ACHN (cell line): ENCODE data around the gene SERTAD2.

Experiments used
- DNase-seq: peaks from one replicate; pipeline ENCODE4 v3.0.0-alpha.2; 2015
- in situ Hi-C: cut with HindIII; loops from 2 replicates; pipeline ENCODE4 v1.10.0; 2017; ENCODE audit warnings: low sequenced_read_pairs, low pct_ligation_motif_present, low pct_unique_long_range_greater_than_20kb

Gene SERTAD2

DNA sequence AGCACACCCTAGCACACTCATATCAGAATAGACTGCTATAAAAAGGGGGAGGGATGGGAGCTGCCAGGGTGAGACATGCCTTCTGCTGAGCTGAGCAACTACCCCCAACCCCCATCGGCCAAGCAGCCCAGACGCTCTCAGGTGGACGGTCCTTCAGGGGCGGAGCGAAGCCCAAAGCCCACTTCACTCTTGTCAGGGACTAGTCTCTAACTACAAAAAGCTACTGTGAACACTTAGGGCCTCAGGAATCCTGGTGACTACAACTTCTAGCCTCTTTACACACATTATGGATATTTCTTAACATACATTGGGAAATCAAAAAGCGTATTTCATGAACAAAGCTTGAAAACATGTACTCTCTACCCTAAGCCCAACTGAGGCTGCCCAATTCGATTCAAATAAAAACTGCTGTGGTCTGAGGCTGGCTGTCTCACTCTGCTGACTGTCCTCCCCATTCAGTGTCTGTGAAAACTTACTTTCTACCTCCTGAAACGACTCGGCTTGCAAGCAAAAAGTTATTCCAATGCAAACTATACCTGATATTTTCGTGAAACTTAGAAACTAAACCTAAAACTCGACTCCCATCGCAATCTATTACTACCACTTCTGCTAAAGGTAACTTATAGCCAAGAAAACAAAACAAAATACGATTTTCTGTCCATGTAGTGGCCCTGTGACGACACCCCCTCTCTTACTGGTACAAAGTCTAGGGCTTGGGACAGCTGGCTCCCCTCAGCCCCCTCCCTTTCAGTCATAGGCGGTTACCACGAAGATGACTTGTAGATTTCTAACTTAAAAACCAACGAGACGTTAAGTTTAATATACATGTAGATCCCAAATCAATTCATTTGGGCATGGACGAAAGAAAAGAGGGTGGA, 1.2 kb downstream of the SERTAD2 start:
- in situ Hi-C loops = no loop called here
- peak; percentile 65 for DNase-seq

GRCh38 chr2:64651590-64651989, 2.1 kb downstream of the SERTAD2 start:
- in situ Hi-C loops = no loop called here
- DNase-seq = no peak

- in situ Hi-C loops = no loop called here
- no peak for DNase-seq
Measured at GRCh38 chr2:64650722-64651338, 2.9 kb downstream of the SERTAD2 start.

DNA sequence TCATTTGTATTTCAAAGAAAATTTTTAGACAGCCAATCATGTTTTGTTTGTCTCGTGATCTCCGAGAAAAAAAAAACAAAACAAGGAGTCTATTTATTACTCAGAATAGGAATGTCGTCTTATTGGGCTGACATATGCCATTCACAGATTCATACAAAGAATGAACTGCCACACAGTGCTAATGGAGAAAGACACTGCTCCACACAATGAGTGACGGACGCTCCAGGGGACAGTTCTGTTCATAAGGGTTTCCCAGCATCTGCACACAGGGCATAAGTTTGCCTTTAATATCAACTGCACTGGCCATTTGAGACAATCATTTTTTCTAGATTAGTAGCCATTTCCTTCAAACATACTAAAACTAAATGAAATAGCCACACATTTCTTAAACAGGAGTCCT, 3.4 kb downstream of the SERTAD2 start:
- DNase-seq = no peak
- in situ Hi-C loops = no loop called here

GRCh38 chr2:64649626-64650025, 4.1 kb downstream of the SERTAD2 start:
- no peak for DNase-seq

GRCh38 chr2:64649013-64649484, 4.7 kb downstream of the SERTAD2 start:
- no peak for DNase-seq
- in situ Hi-C loops = no loop called here

More at GRCh38 chr2:64649626-64650025, 4.1 kb downstream of the SERTAD2 start:
- in situ Hi-C loops = no loop called here

DNA sequence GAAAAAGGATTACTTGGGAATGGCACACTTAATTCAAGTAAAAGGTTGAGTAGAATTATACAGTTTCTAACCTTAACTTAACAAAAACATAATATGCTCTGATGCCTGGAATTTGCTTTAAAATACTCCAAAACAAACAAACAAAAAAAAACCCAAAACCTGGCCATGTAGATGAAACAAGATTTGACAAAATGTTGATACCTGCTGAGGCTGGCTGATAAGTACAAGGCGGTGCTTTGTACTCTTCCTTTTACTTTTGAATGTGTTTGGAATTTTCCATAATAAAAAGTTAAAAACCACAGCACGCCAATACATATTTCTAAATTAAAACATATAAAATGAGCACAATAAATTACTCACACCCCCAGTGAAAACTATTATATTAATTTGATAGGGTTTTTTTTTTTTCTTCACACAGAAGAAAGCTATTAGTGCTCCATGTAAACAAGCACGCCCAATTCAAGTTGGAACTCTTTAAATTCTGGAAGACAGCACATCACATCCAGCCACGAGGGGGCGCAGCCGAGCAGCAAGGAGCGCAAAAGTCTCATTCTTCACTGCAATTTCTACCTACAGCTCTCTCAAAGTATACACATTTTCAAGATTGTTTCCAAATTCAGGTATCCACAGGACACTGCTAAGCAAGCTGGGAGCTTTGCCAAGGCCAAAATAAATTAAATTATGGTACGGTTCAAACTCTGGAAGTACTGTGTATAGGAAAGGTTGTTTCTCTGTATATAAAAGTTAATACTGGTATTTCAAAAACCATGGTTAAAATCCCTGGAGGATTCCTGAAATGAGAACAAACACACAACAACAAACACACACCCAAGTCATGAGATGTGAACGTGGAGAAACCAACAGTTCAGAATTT, 7.5 kb downstream of the SERTAD2 start:
- in situ Hi-C loops = no loop called here
- peak; percentile 82 for DNase-seq

- peak; percentile 81 for DNase-seq
- in situ Hi-C loops = no loop called here
Measured at GRCh38 chr2:64644458-64645382, 9.0 kb downstream of the SERTAD2 start.

DNA sequence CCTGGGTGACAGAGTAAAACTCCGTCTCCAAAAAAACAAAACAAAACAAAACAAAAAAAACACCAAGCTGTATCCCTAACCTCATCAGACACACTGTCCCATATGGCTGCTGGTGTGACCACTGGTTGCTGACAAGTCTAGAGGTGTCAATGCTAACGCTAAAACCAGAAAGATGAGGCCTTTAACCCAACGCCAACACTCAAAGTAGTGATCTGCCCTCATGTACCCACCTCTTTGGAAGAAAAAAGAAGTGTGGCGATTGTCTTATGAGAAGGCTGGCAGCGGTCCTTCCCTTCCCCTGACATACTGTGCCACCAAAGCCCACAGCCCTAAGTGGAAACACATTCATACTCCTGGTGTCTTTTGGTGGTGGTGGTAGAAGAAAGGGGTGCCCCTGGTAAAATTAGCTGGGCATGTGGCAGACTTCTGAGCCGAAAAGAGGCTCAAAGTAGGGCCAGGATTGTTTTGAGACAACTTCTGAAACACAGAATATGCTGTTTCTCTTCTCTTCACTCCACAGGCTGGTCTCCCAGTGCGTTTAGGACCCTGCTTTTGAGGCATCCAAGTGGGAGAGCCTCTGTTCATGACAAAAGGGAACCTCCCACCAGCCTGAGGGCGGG, 9.8 kb downstream of the SERTAD2 start:
- no peak for DNase-seq
- in situ Hi-C loops = no loop called here

DNA sequence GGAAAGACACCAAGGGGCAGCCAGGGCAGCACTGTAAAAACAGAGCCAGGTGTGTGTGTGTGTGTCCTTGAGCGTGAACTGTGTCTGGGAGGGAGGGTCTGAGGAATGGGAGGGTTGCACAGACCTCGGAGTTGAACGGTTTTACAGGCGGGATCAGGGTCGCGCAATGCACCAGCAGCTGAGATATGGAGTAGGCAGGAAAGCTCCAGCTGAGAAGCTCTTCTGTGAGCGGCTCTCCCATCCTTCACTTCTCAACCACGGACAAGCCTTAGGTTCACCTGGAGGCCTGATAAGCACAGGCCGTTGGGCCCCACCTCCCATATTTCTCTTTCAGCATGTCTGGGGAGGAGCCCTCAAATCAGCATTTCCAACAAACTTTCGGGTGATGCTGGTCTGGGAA, 12.1 kb downstream of the SERTAD2 start:
- no peak for DNase-seq
- in situ Hi-C loops = no loop called here

DNA sequence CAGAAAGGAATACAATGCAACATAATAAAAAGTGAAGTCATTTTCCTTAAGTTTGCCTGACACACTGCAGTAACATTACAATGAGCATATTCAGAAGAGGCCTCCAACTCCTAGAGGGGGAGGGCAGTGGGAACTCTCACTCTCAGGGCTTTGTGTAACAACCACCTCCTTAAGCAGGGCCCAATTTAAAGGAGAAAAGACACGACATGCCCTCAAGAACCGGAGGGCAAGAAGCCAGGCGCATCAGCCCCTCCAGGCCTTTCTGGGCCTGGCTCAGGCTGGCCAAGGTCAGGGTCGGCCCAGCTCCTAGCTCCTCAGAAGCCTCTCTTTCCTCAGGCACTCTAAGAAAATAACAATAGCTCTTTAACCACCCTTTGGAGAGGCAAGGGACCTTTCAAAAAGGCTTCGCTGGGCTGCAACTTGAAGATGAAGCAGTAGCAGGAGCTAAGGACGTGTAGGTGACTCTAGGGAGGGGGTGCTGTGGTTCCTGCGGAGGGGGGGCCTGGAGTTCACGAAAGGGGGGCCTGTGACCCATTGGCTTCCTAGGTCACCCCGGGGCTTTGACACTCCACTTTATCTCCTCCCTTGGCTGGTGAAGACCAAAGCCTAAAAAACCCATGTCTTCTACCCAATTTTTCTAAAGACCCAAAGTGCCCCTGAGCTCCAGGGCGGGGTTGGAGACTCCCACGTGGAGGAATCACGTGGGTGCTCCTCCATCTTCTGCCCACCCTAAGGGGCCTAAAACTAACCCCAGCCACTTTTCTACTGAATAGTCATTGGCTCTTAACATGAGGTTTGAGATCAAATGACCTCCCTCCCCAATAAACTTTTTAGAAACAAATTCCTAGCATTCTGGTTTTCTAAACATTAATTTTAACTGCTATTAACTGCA, 13.3 kb downstream of the SERTAD2 start:
- in situ Hi-C loops = no loop called here
- DNase-seq = no peak

DNA sequence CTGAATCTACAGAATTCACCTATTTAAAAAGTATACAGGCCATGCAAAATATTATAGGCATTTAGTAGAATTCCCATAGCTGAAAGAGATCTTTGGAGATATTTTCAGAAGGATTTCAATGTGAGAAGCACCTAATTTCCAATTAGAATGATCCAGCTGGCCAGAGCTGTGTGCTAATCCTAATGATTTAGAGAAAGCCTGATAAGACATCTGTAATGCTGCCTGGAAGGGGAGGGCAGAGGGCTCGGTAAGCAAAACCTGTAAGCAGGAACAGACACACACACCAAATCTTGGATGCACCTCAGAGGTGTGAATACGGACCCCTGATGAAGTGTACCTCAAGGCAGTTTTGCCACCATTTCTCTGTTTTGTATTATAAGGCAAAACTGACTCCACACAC, 14.0 kb downstream of the SERTAD2 start:
- in situ Hi-C loops = no loop called here
- no peak for DNase-seq

DNA sequence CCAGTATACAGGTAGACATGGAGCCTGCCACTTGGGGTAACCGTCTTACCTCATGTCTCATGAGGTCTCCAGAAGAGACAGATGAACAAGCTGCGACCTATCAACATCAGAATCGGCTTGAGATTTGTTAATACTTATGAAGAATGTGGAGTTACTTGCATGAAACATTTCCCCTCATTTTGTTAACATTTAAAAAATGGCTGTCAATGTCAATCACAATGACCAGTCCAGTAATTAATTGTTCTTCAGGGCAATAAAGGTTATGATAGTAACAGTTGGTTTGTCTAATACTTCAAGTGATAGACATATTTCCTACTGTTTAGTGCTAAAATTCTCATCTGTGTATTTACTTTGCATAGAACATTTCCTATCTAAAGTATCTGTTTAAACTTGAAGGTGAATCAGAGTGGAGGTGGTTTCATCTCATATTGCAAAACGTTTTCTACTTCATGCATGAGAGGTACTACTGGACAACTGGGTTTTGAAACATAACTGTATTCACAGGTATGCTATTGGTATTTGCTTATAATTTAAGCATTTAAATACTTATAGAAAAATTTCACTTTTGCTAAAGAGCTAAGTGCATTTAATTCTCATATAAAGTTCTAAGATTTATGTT, 15.1 kb downstream of the SERTAD2 start:
- in situ Hi-C loops = no loop called here
- DNase-seq = no peak

- in situ Hi-C loops = no loop called here
- no peak for DNase-seq
Measured at GRCh38 chr2:64637931-64638330, 15.8 kb downstream of the SERTAD2 start.

DNA sequence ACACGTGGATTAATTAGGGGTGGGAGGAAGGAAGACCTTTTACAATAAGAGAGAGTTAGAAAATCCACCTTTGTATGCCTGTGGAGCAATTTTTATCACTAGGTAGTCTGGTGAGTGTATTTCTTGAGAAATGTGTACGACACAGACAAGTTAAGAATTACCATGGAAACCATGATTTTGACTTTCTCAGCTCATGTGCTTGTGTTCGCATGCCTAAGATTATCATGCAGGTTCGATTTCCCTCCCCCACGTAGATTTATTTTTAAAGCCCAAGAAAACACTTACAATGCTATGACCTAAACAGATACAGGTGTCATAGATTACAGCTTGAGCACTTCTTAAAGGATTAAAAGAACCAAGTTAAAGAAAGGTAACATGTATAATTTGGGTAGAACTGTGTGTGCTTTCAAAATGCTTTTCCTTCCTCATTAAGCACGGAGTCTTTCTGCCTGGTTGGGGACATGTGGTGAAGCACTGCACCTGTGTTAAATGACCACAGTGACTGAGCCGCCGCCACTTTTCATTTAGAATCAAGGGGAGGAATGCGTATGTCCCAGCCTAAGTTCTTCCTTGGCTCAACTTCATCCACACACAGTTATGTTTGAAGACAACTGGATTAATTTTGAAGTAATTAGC, 16.6 kb downstream of the SERTAD2 start:
- in situ Hi-C loops = no loop called here
- no peak for DNase-seq
